Stimulated activated CD4-positive, alpha-beta T cell treated with anti-CD3 and anti-CD28 coated beads, Interleukin-12 subunit alpha, Interleukin-12 subunit beta, amount 100 ng/mL, for 48 hours (primary cell): ENCODE measurements around the gene IRF5.

Experiments used
- DNase-seq, 3 donors: peaks; one replicate each; pipeline ENCODE4 v3.0.0-alpha.2; 2020; ENCODE audit warnings: low read depth in 2 of 3, low spot score in 1 of 3

IRF5 gene

GRCh38 chr7:128919881-128920799 lies 17.6 kb upstream of the IRF5 start:
- no peak for DNase-seq

GRCh38 chr7:128920913-128921582 lies 16.7 kb upstream of the IRF5 start:
- DNase-seq = no peak

GRCh38 chr7:128921866-128922440 lies 15.8 kb upstream of the IRF5 start:
- DNase-seq = no peak

- no peak for DNase-seq
These were observed 15.0 kb upstream of the IRF5 start for GRCh38 chr7:128922496-128923410.

GRCh38 chr7:128923411-128923800 lies 14.3 kb upstream of the IRF5 start:
- no peak for DNase-seq

GRCh38 chr7:128924707-128925588 lies 12.8 kb upstream of the IRF5 start:
- no peak for DNase-seq

GRCh38 chr7:128928159-128928813 lies 9.4 kb upstream of the IRF5 start:
- no peak for DNase-seq

- no peak for DNase-seq
These were observed 8.6 kb upstream of the IRF5 start for GRCh38 chr7:128928882-128929788.

- DNase-seq = no peak
These were observed 6.4 kb upstream of the IRF5 start for GRCh38 chr7:128931190-128931798.

- DNase-seq = no peak
These were observed 5.5 kb upstream of the IRF5 start for GRCh38 chr7:128931965-128932861.

- no peak for DNase-seq
These were observed 4.9 kb upstream of the IRF5 start for GRCh38 chr7:128932862-128933179.

- DNase-seq = peak in 2 of 3 donors; percentile 26 to 38
These were observed 4.4 kb upstream of the IRF5 start for GRCh38 chr7:128933180-128933891.

- no peak for DNase-seq
These were observed 3.1 kb upstream of the IRF5 start for GRCh38 chr7:128934361-128935341.

GRCh38 chr7:128935342-128935730 lies 2.4 kb upstream of the IRF5 start:
- no peak for DNase-seq

GRCh38 chr7:128936798-128937197 lies 929 bp upstream of the IRF5 start:
- DNase-seq = no peak
